A673 (cell line): Measurements from ENCODE around the gene PARP6. TPM values are rescaled to one million over a fixed set of nuclear protein-coding genes. Genes with fewer than 3 reads are reported as not detected.

ENCODE experiments used
- BruUV-seq: library from RNA; stranded (reverse); fragments of 400-500 nt; replicated peaks from 2 replicates; lab custom pipeline; 2021; lab: Mats Ljungman, UMichigan
- CTCF ChIA-PET: fragments of 300-600 bp; sonication (Branson Sonifier 250); formaldehyde crosslinking; loops from one replicate; lab custom pipeline; 2022; ENCODE audit warnings: antibody characterized with exemption; lab: Charles Lee
- POLR2A ChIA-PET: fragments of 300-600 bp; sonication (Branson Sonifier 250); formaldehyde crosslinking; loops from one replicate; lab custom pipeline; 2022; ENCODE audit warnings: antibody characterized with exemption; ENCODE audit not compliant: low non-redundant PET; lab: Charles Lee
- DNase-seq: peaks from one replicate; pipeline ENCODE4 v3.0.0-alpha.2; 2015; ENCODE audit warnings: low spot score
- H3K27ac ChIP-seq: fragments of 200-600 bp; sonication (generic); 2 replicates; pipeline ENCODE4 v1.5.1; 2016; ENCODE audit warnings: mixed run types, low read depth, mild to moderate bottlenecking, mixed read lengths, antibody characterized with exemption, low read length; ENCODE audit not compliant: poor library complexity, severe bottlenecking
- H3K27me3 ChIP-seq: fragments of 200-600 bp; sonication (generic); replicated peaks from 2 replicates; pipeline ENCODE4 v1.6.1; 2017; ENCODE audit warnings: mixed run types, low read depth, mild to moderate bottlenecking, mixed read lengths, antibody characterized with exemption, low read length; ENCODE audit not compliant: insufficient read depth, poor library complexity
- H3K36me3 ChIP-seq: fragments of 200-600 bp; sonication (generic); 2 replicates; pipeline ENCODE4 v1.6.1; 2016; ENCODE audit warnings: mixed run types, mild to moderate bottlenecking, mixed read lengths, antibody characterized with exemption, low read length; ENCODE audit not compliant: insufficient read depth, poor library complexity, severe bottlenecking
- H3K4me1 ChIP-seq: fragments of 200-600 bp; sonication (generic); 2 replicates; pipeline ENCODE4 v1.6.1; 2017; ENCODE audit warnings: mixed run types, mild to moderate bottlenecking, mixed read lengths, antibody characterized with exemption, low read length; ENCODE audit not compliant: insufficient read depth, poor library complexity, severe bottlenecking
- H3K4me3 ChIP-seq: fragments of 200-600 bp; sonication (generic); 2 replicates; pipeline ENCODE4 v1.5.1; 2016; ENCODE audit warnings: low read depth, mixed run types, mild to moderate bottlenecking, mixed read lengths, low read length; ENCODE audit not compliant: poor library complexity, severe bottlenecking
- H3K9me3 ChIP-seq: fragments of 200-600 bp; sonication (generic); 2 replicates; pipeline ENCODE4 v1.6.1; 2016; ENCODE audit warnings: mixed run types, low read depth, mild to moderate bottlenecking, mixed read lengths, antibody characterized with exemption, low read length; ENCODE audit not compliant: poor library complexity, severe bottlenecking
- CTCF ChIP-seq: fragments of 300-800, 200-600 bp; sonication (generic); conservative IDR thresholded peaks from 2 replicates; pipeline ENCODE4 v1.5.1; 2017; ENCODE audit warnings: low read depth, mild to moderate bottlenecking, antibody characterized with exemption, low read length, moderate library complexity, mixed read lengths
- EZH2 ChIP-seq: fragments of 200-600 bp; sonication (generic); IDR thresholded peaks from 2 replicates; pipeline ENCODE4 v1.6.1; 2017; ENCODE audit warnings: borderline replicate concordance, low read depth, mild to moderate bottlenecking, mixed read lengths, antibody characterized with exemption, low read length; ENCODE audit not compliant: poor library complexity, severe bottlenecking
- intact Hi-C: fragments of 100-400 bp; cut with micrococcal nuclease; formaldehyde crosslinking; loops from one replicate; pipeline ENCODE4 v1.10.0; 2022; ENCODE audit not compliant: unreplicated experiment
- total RNA-seq: library from RNA; stranded (reverse); gene quantifications from 2 replicates; pipeline ENCODE4 v1.2.3, GENCODE V29; 2021

Gene PARP6
- total RNA-seq, 1 experiment from 2014 or later: 71.4 TPM

DNA sequence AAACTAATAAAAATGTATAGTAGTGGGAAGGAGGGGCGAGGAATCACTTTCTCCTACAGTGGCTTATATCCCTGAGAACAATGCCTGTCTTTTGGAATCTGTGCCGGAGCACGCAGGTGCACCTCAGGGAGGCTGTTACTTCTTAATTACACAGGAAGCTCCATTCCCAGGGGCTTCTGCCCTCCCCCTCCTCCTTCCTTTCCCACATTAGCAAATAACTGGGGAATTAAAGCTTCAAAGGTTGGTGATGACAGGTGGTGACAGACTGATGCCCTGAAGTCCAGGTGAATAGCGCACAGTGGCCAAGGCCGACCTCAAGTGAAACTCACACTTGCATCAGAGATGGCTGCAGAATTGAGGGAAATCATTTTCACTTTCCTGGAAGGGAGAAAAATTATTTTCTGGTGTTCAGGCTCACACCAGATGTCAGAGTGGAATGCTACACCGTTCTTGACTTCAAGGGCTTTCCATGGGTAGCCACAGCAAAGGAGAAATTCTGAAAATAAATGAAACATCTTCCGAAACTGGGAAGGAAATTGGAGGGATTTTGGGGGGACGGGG, 78.4 kb downstream of the PARP6 start:
- BruUV-seq: no TSS peak
- CTCF ChIA-PET: no interaction called here
- no peaks in the 10 kb centered on the region for H3K27me3 ChIP-seq

DNA sequence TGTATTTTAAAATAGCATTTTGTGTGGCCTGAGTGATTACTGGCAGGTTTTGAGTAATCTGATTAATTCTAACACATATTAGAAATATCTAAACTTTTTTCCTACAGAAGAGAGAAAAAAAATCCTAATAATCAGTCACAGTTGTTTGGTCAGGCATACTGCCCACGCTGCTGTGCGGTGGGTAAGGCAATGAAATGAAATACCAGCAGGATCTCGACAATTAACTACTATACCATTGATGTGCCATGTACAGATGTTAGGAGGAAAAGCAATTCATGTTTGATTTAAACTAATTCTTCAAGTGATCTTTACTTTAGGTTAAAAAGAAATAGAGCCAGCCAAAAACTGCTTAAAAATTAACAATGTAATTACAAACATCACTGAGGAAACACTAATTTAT, 79.9 kb downstream of the PARP6 start:
- Histone ChIP-seq H3K36me3 (no peaks in the 10 kb centered on the region), H3K4me3 (no peak overlapping the region), H3K9me3 (no peaks in the 10 kb centered on the region), H3K27ac (no peak overlapping the region), H3K27me3 (no peaks in the 10 kb centered on the region), H3K4me1 (no peaks in the 10 kb centered on the region)
- DNase-seq: no peak
- TF ChIP-seq CTCF: no peak
- no peak for TF ChIP-seq EZH2
- POLR2A ChIA-PET: no interaction called here
- CTCF ChIA-PET: no interaction called here
- BruUV-seq: no TSS peak
- intact Hi-C loops: no loop called here

More for the DNA sequence above, 78.4 kb downstream of the PARP6 start:
- intact Hi-C loops: no loop called here
- no peaks in the 10 kb centered on the region for H3K9me3 ChIP-seq
- no peak for TF ChIP-seq EZH2
- no peak for TF ChIP-seq CTCF
- no peak overlapping the region for H3K4me3 ChIP-seq
- no peak for DNase-seq
- POLR2A ChIA-PET: no interaction called here
- H3K4me1 ChIP-seq: no peaks in the 10 kb centered on the region
- H3K27ac ChIP-seq: no peak overlapping the region
- H3K36me3 ChIP-seq: peaks cover 11% of the 10 kb centered on the region

Other genes with a start within 250 kb of the PARP6 start
- gene MYO9A, start 154.4 kb downstream of the PARP6 start, total RNA-seq: 26.3 and 30.1 TPM in 2 replicates
- gene SENP8, start 154.2 kb downstream of the PARP6 start, total RNA-seq: 2.0 and 2.8 TPM in 2 replicates
- gene GRAMD2A, start 74.8 kb downstream of the PARP6 start, total RNA-seq: 0.20 and 0.43 TPM in 2 replicates
- 1,606 and 1,955 TPM in 2 replicates for gene PKM, start 41.4 kb downstream of the PARP6 start, total RNA-seq
- not detected in 2 replicates for gene CELF6, start 47.6 kb upstream of the PARP6 start, total RNA-seq
- 64.8 and 69.0 TPM in 2 replicates for gene HEXA, start 103.5 kb upstream of the PARP6 start, total RNA-seq
- not detected in 2 replicates for gene TMEM202, start 125.8 kb upstream of the PARP6 start, total RNA-seq
- gene ARIH1, start 201.8 kb upstream of the PARP6 start, total RNA-seq: 181 and 187 TPM in 2 replicates